ENCODE measurements around the gene CNN2. TPM values are rescaled to one million over a fixed set of nuclear protein-coding genes. Genes with fewer than 3 reads are reported as not detected.

Gene CNN2
- total and polyA plus RNA-seq, 2 of the 13 experiments (the other 11 are each of a cell fraction or from before 2014, with no cell fraction given) = 63.6 to 70.0 TPM

- Histone ChIP-seq H3K4me2 (ENCODE audit: low read depth, low read length) (peak overlapping the region; percentile 98), H3K4me3 (replicated peaks in 1 of 3; ENCODE audit: insufficient read depth in 1 of 3, low read depth in 2 of 3, low read length in 3 of 3) (peak overlapping the region; percentile 62 to 75 (median 63)), H3K79me2 (ENCODE audit: insufficient read depth, low read length) (peaks cover 17% of the 10 kb centered on the region), H2AFZ (ENCODE audit: low read length) (no peak overlapping the region), H3K27ac (ENCODE audit: extremely low read length, insufficient read depth, low read length) (peak overlapping the region; percentile 86), H3K36me3 (replicated peaks in 1 of 2; ENCODE audit: control insufficient read depth in 1 of 2, insufficient read depth in 2 of 2, low read length in 2 of 2) (0 out of 5 replicates have a peak, but pooled peaks cover 0 to under 1% of the 10 kb centered on the region in 2 experiments), H3K9ac (ENCODE audit: insufficient read depth, low read depth, low read length) (peak overlapping the region; percentile 85), H3K4me1 (ENCODE audit: insufficient read depth, low read length) (peaks cover 43% of the 10 kb centered on the region), H4K20me1 (ENCODE audit: insufficient read depth, low read length) (no peaks in the 10 kb centered on the region), H3K27me3 (ENCODE audit: control insufficient read depth in 1 of 2, insufficient read depth in 2 of 2, low read length in 2 of 2) (no peaks in the 10 kb centered on the region), H3K9me3 (ENCODE audit: low read length) (no peaks in the 10 kb centered on the region)
- ATAC-seq = peak; percentile 76
- POLR2A ChIA-PET = interaction anchor here (0.6 to 4.5 kb wide), 5 partner anchors 10 to 57 kb away, joined by 3 to 61 read pairs (median 3); no protein-coding TSS in a partner anchor
- in situ Hi-C loops (cut with HindIII; ENCODE audit: extremely low pct_ligation_motif_present, low pct_unique_long_range_greater_than_20kb) (loop anchor here (5.0 to 10.0 kb wide), 3 partner anchors 58 to 216 kb away; no protein-coding TSS in a partner anchor), intact Hi-C loops (cut with micrococcal nuclease; ENCODE audit: unreplicated experiment) (loop anchor here (1.0 kb wide), 1 partner anchor 58 kb away; no protein-coding TSS in a partner anchor)
- BruUV-seq (replicated peaks) = TSS peak; percentile 77
- CTCF ChIA-PET (ENCODE audit: low intra/inter-chr PET ratio, low total read pairs) = interaction anchor here (1.3 kb wide), 1 partner anchor 59 kb away, joined by 3 read pairs; no protein-coding TSS in a partner anchor
- FAIRE-seq = peak; percentile 88
- 4% methylated on average over 16 of the region's 32 CpGs for WGBS (ENCODE audit: low lambda C conversion rate)
- DNase-seq (ENCODE audit: low spot score) = peak; percentile 86
- TF ChIP-seq ZNF772 (CRISPR knock-in tag; IDR thresholded peaks at IDR 0.05) (peak; percentile 96), ZFP36L1 (CRISPR knock-in tag; IDR thresholded peaks at IDR 0.05) (no peak), TFAP4 (IDR thresholded peaks at IDR 0.05; ENCODE audit: borderline replicate concordance, low read depth) (peak; percentile 79; the same call in 1 of the 2 replicates), TEAD3 (CRISPR knock-in tag; optimal IDR thresholded peaks at IDR 0.05; ENCODE audit: borderline replicate concordance) (peak; percentile 91), ZNF850 (CRISPR knock-in tag; conservative IDR thresholded peaks at IDR 0.05) (0 out of 2 replicates have a peak, but pooled peaks have one; percentile 30), CCDC6 (CRISPR knock-in tag; IDR thresholded peaks at IDR 0.05) (peak; percentile 16; the same call in 1 of the 2 replicates), GATAD2A (CRISPR knock-in tag; IDR thresholded peaks at IDR 0.05) (peak; percentile 90), KLF11 (CRISPR knock-in tag; IDR thresholded peaks at IDR 0.05) (no peak), ZFP41 (CRISPR knock-in tag; IDR thresholded peaks at IDR 0.05; ENCODE audit: borderline replicate concordance) (no peak), ARNT (IDR thresholded peaks at IDR 0.05) (no peak), ZNF282 (IDR thresholded peaks at IDR 0.05; ENCODE audit: partially characterized antibody) (no peak), SAP130 (CRISPR knock-in tag; IDR thresholded peaks at IDR 0.05; ENCODE audit: low read depth) (peak; percentile 92), MED8 (CRISPR knock-in tag; IDR thresholded peaks at IDR 0.05; ENCODE audit: insufficient replicate concordance) (peak; percentile 53), SOX5 (CRISPR knock-in tag; IDR thresholded peaks at IDR 0.05; ENCODE audit: borderline replicate concordance) (peak; percentile 66)
- TF ChIP-seq, protein P1, sequence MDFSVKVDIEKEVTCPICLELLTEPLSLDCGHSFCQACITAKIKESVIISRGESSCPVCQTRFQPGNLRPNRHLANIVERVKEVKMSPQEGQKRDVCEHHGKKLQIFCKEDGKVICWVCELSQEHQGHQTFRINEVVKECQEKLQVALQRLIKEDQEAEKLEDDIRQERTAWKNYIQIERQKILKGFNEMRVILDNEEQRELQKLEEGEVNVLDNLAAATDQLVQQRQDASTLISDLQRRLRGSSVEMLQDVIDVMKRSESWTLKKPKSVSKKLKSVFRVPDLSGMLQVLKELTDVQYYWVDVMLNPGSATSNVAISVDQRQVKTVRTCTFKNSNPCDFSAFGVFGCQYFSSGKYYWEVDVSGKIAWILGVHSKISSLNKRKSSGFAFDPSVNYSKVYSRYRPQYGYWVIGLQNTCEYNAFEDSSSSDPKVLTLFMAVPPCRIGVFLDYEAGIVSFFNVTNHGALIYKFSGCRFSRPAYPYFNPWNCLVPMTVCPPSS (IDR thresholded peaks at IDR 0.05) = no peak
- TF ChIP-seq, protein P2, sequence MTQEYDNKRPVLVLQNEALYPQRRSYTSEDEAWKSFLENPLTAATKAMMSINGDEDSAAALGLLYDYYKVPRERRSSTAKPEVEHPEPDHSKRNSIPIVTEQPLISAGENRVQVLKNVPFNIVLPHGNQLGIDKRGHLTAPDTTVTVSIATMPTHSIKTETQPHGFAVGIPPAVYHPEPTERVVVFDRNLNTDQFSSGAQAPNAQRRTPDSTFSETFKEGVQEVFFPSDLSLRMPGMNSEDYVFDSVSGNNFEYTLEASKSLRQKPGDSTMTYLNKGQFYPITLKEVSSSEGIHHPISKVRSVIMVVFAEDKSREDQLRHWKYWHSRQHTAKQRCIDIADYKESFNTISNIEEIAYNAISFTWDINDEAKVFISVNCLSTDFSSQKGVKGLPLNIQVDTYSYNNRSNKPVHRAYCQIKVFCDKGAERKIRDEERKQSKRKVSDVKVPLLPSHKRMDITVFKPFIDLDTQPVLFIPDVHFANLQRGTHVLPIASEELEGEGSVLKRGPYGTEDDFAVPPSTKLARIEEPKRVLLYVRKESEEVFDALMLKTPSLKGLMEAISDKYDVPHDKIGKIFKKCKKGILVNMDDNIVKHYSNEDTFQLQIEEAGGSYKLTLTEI (CRISPR knock-in tag; conservative IDR thresholded peaks at IDR 0.05) = no peak
- TF ChIP-seq, protein P3, sequence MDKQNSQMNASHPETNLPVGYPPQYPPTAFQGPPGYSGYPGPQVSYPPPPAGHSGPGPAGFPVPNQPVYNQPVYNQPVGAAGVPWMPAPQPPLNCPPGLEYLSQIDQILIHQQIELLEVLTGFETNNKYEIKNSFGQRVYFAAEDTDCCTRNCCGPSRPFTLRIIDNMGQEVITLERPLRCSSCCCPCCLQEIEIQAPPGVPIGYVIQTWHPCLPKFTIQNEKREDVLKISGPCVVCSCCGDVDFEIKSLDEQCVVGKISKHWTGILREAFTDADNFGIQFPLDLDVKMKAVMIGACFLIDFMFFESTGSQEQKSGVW (CRISPR knock-in tag; IDR thresholded peaks at IDR 0.05; ENCODE audit: borderline replicate concordance) = no peak
- TF ChIP-seq, protein P4, sequence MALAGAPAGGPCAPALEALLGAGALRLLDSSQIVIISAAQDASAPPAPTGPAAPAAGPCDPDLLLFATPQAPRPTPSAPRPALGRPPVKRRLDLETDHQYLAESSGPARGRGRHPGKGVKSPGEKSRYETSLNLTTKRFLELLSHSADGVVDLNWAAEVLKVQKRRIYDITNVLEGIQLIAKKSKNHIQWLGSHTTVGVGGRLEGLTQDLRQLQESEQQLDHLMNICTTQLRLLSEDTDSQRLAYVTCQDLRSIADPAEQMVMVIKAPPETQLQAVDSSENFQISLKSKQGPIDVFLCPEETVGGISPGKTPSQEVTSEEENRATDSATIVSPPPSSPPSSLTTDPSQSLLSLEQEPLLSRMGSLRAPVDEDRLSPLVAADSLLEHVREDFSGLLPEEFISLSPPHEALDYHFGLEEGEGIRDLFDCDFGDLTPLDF (CRISPR knock-in tag; IDR thresholded peaks at IDR 0.05) = peak; percentile 49; the same call in 1 of the 2 replicates
Measured at GRCh38 chr19:980133-980998, 46.0 kb upstream of the CNN2 start.

Data from HepG2 (cell line).